Iris pigment epithelial cell (primary cell): Measurements from ENCODE around the gene GSDMA.
A peak's percentile ranks its signal among the peaks of the same experiment; 100 is the strongest.
"Not testable (repeated sequence)": the region's sequence is repeated elsewhere in the genome, so short reads cannot be mapped to it uniquely, and the experiment has no call there.

Experiments used
- DNase-seq: peaks from one replicate; pipeline ENCODE4 v3.0.0-alpha.2; 2011; ENCODE audit warnings: low read depth

GSDMA gene

GRCh38 chr17:39996800-39997199 is 34.0 kb downstream of the GSDMA start:
- no peak for DNase-seq

GRCh38 chr17:39997543-39997942 is 34.7 kb downstream of the GSDMA start:
- DNase-seq: no peak

- DNase-seq: peak; percentile 37
Observed at GRCh38 chr17:39999067-39999466, 36.3 kb downstream of the GSDMA start.

GRCh38 chr17:40000161-40000560 is 37.4 kb downstream of the GSDMA start:
- no peak for DNase-seq

- not testable (repeated sequence) for DNase-seq
Observed at GRCh38 chr17:40001335-40001734, 38.5 kb downstream of the GSDMA start.

GRCh38 chr17:40004072-40004471 is 41.3 kb downstream of the GSDMA start:
- no peak for DNase-seq

- DNase-seq: no peak
Observed at GRCh38 chr17:40004712-40005111, 41.9 kb downstream of the GSDMA start.

- no peak for DNase-seq
Observed at GRCh38 chr17:40005520-40005919, 42.7 kb downstream of the GSDMA start.

GRCh38 chr17:40010946-40011500 is 48.2 kb downstream of the GSDMA start:
- DNase-seq: not testable (repeated sequence)

GRCh38 chr17:40012017-40012647 is 49.3 kb downstream of the GSDMA start:
- not testable (repeated sequence) for DNase-seq

- peak; percentile 44 for DNase-seq
Observed at GRCh38 chr17:40014375-40014980, 51.7 kb downstream of the GSDMA start.

GRCh38 chr17:40015005-40015997 is 52.5 kb downstream of the GSDMA start, which contains the start of gene CSF3:
CSF3 (plus strand) TSS chr17:40015440; CDS start chr17:40015475, 35 bp downstream.
- no peak for DNase-seq

- DNase-seq: no peak
Observed at GRCh38 chr17:40015998-40016985, 53.5 kb downstream of the GSDMA start.

GRCh38 chr17:40017422-40018080 is 54.7 kb downstream of the GSDMA start:
- DNase-seq: no peak

GRCh38 chr17:40018211-40019121 is 55.7 kb downstream of the GSDMA start:
- DNase-seq: no peak

GRCh38 chr17:40019140-40019991 is 56.6 kb downstream of the GSDMA start:
- DNase-seq: peak; percentile 86

- DNase-seq: no peak
Observed at GRCh38 chr17:40020146-40020545, 57.3 kb downstream of the GSDMA start.

- peak; percentile 53 for DNase-seq
Observed at GRCh38 chr17:40021451-40021971, 58.7 kb downstream of the GSDMA start.
